ENCODE measurements around the gene PDCD7.

PDCD7 gene

DNA sequence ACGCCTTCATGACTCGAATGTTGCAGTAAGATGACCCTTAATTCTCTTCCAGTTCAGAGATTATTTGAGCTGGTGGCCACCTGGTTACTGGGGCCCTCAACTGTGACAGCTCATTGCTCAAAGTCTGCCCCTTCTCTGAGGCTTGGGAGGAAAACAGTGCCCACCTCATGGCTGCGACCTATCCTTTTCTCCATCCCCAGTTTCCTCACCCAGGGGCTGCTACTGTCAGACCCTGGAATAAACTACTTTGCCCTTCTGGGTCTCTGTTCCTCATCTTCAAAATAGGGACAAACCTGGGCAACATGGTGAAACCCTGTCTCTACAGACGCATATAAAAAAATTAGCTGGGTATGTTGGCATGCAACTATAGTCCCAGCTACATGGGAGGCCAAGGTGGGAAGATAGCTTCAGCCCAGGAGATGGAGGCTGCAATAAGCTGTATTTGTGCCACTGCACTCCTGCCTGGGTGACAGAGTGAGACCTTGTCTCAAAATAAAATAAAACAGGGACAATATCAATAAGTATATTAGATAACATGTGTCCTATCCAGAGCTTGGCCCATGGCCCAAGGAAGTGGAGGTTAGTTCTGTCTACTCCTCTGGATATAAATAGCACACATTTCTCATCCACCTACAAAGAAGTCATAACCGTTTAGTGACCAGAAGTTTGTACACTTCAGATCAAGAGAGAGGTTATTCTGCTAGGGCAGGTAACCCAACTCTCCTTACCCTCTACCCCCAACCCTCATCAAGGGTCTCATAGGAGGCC is 63.6 kb downstream of the PDCD7 start:
- Histone ChIP-seq H3F3A (ENCODE audit: insufficient read depth, low read length) (no peaks in the 10 kb centered on the region), H3K79me2 (ENCODE audit: insufficient read depth, low read length) (no peaks in the 10 kb centered on the region), H2AFZ (ENCODE audit: low read length) (no peak overlapping the region), H3K27me3 (ENCODE audit: insufficient read depth, low read length) (peaks cover 1% of the 10 kb centered on the region), H3K4me2 (ENCODE audit: low read length) (no peak overlapping the region), H3K27ac (ENCODE audit: low read depth, low read length, poor library complexity, severe bottlenecking) (no peak overlapping the region), H3K9me3 (ENCODE audit: low read length) (no peaks in the 10 kb centered on the region), H3K4me1 (ENCODE audit: insufficient read depth, low read length, severe bottlenecking) (no peaks in the 10 kb centered on the region), H3K4me3 (ENCODE audit: low read depth, low read length, poor library complexity, severe bottlenecking) (no peak overlapping the region), H3K9me2 (ENCODE audit: low read depth, low read length) (no peaks in the 10 kb centered on the region), H3K36me3 (ENCODE audit: insufficient read depth, low read length) (no peaks in the 10 kb centered on the region), H4K20me1 (ENCODE audit: insufficient read depth, low read length) (no peaks in the 10 kb centered on the region), H3K9ac (ENCODE audit: low read length) (no peak overlapping the region)
- TF ChIP-seq, protein P1, sequence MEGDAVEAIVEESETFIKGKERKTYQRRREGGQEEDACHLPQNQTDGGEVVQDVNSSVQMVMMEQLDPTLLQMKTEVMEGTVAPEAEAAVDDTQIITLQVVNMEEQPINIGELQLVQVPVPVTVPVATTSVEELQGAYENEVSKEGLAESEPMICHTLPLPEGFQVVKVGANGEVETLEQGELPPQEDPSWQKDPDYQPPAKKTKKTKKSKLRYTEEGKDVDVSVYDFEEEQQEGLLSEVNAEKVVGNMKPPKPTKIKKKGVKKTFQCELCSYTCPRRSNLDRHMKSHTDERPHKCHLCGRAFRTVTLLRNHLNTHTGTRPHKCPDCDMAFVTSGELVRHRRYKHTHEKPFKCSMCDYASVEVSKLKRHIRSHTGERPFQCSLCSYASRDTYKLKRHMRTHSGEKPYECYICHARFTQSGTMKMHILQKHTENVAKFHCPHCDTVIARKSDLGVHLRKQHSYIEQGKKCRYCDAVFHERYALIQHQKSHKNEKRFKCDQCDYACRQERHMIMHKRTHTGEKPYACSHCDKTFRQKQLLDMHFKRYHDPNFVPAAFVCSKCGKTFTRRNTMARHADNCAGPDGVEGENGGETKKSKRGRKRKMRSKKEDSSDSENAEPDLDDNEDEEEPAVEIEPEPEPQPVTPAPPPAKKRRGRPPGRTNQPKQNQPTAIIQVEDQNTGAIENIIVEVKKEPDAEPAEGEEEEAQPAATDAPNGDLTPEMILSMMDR (IDR thresholded peaks at IDR 0.05; ENCODE audit: low read length), result no peak
- TF ChIP-seq EZH2 (IDR thresholded peaks at IDR 0.05; ENCODE audit: borderline replicate concordance, low read length), result no peak

- Histone ChIP-seq H3K4me1 (ENCODE audit: insufficient read depth, low read length, severe bottlenecking) (no peaks in the 10 kb centered on the region), H3K79me2 (ENCODE audit: insufficient read depth, low read length) (no peaks in the 10 kb centered on the region), H3F3A (ENCODE audit: insufficient read depth, low read length) (no peaks in the 10 kb centered on the region), H4K20me1 (ENCODE audit: insufficient read depth, low read length) (no peaks in the 10 kb centered on the region), H3K4me3 (ENCODE audit: low read depth, low read length, poor library complexity, severe bottlenecking) (no peak overlapping the region), H3K9ac (ENCODE audit: low read length) (no peak overlapping the region), H3K9me3 (ENCODE audit: low read length) (no peaks in the 10 kb centered on the region), H3K4me2 (ENCODE audit: low read length) (no peak overlapping the region), H3K27ac (ENCODE audit: low read depth, low read length, poor library complexity, severe bottlenecking) (no peak overlapping the region), H2AFZ (ENCODE audit: low read length) (no peak overlapping the region), H3K36me3 (ENCODE audit: insufficient read depth, low read length) (no peaks in the 10 kb centered on the region), H3K27me3 (ENCODE audit: insufficient read depth, low read length) (peaks cover 3% of the 10 kb centered on the region), H3K9me2 (ENCODE audit: low read depth, low read length) (no peaks in the 10 kb centered on the region)
- no peak for TF ChIP-seq EZH2 (IDR thresholded peaks at IDR 0.05; ENCODE audit: borderline replicate concordance, low read length)
- TF ChIP-seq, protein P1 (IDR thresholded peaks at IDR 0.05; ENCODE audit: low read length), result no peak
Observed at GRCh38 chr15:65069179-65069578, 64.4 kb downstream of the PDCD7 start.

DNA sequence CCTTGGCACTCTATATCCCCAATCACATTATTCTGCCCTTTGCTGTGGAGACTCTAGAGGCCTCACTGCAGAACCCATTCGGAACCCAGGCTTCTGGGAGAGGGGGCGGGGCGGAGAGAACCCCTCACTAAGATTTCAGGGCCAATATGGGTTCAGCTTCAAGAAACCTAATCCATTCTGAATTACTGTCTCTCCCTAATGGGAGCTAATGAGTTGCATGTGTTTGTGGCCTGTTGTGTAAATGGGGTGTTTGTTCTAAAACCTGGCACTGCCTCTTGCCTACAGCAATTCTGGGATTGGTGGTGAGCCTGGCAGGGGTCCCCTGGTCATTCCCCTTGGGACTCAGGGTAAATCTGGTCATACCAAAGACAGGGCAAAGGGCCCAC is 65.2 kb downstream of the PDCD7 start:
- H3K27ac ChIP-seq (ENCODE audit: low read depth, low read length, poor library complexity, severe bottlenecking), result no peak overlapping the region
- H3K9me3 ChIP-seq (ENCODE audit: low read length), result no peaks in the 10 kb centered on the region
- H3K4me2 ChIP-seq (ENCODE audit: low read length), result no peak overlapping the region
- H3K9ac ChIP-seq (ENCODE audit: low read length), result no peak overlapping the region
- no peak overlapping the region for H2AFZ ChIP-seq (ENCODE audit: low read length)
- no peak for TF ChIP-seq EZH2 (IDR thresholded peaks at IDR 0.05; ENCODE audit: borderline replicate concordance, low read length)
- TF ChIP-seq, protein P1 (IDR thresholded peaks at IDR 0.05; ENCODE audit: low read length), result no peak
- H3K9me2 ChIP-seq (ENCODE audit: low read depth, low read length), result no peaks in the 10 kb centered on the region
- H3K4me1 ChIP-seq (ENCODE audit: insufficient read depth, low read length, severe bottlenecking), result no peaks in the 10 kb centered on the region
- no peaks in the 10 kb centered on the region for H4K20me1 ChIP-seq (ENCODE audit: insufficient read depth, low read length)
- no peaks in the 10 kb centered on the region for H3K36me3 ChIP-seq (ENCODE audit: insufficient read depth, low read length)
- H3K4me3 ChIP-seq (ENCODE audit: low read depth, low read length, poor library complexity, severe bottlenecking), result no peak overlapping the region
- no peaks in the 10 kb centered on the region for H3F3A ChIP-seq (ENCODE audit: insufficient read depth, low read length)
- no peaks in the 10 kb centered on the region for H3K79me2 ChIP-seq (ENCODE audit: insufficient read depth, low read length)
- peaks cover 3% of the 10 kb centered on the region for H3K27me3 ChIP-seq (ENCODE audit: insufficient read depth, low read length)
